LoVo (cell line): Measurements from ENCODE around the gene CDC42EP3.
A peak's percentile ranks its signal among the peaks of the same experiment; 100 is the strongest.

ENCODE experiments used
- DNase-seq: peaks from one replicate; pipeline ENCODE4 v3.0.0-alpha.2; 2016; ENCODE audit warnings: low spot score

CDC42EP3 gene

DNA sequence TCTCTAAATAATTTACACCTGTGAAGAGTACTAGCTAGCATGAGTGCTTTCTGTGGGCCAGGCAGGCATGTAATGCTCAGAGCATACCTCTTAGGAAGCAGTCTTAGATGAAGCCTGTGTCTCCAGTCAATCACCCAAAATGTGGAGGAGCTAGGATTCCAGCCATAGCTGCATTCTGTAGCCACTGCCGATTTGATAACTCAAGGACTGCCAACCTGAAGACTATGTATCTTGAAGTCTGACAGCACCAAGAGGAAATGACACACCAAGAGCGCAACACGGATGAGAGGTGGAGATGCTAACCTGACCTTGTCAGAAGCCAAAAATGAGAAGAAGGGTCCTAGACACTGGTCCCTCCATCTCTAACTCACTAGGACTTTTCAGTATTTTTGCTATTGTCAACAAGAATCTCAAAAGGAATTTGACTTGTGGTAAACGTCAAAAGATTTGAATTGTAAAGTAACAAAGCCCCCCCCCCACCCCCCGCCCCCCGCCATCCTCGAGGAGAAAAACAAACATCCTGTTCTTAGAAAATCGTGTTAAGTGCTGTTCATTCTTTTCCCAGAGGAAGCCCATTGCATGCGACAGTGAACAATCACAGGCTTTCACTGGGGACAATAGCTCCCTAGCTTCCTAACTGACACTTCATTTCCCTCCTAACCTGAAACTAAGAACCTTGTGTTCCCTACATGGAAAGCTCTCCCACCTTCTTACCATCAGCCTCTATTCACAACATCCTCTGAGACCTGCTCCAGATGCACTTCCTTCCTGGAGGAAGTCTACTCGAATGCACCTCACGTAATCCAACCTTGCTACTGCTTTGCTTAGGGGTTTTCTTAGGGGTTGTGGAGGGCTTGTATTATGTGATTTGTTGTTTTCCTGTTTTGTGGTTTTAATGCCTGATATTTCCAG, 14.7 kb downstream of the CDC42EP3 start:
- DNase-seq, result no peak

DNA sequence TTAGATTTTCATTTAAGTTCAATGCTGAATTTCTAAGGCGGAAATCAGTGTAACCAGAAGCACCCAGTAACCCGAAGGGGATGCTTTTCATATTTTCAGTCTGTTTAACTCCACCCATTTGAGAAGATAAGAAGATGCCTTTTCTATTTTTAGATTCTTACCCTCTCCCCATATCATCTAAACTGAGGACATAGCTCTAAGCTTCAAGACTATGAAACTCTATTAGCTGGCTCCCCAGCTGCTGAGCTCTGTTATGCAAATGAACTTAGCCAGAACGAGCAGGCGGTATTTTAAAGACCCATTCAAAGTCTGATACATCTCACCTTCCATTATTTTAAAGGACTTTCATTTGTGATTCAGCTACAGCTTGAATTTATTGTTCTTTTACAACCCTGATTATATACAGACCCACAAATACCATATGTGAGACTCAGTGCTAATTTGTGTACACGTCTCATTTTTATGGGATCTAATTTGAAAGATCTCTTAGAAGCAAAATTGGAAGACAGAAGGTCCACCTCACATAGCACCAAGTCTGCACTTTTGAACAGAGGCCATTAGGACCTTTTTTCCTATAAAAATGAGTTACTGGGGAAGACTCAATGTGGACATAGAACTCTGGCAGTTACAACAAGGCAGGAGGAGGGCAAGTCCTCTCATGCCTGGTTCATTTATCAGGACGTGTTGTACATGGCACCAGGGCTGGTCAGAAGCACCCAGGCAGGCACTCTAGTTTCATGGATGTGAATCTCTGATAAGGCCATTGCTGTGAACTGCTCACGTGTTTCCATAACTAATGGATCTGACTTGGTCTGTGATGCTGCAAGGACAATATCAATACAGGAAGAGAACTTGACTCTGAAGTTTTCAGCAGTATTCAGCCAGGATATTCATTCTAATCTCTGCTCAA, 16.3 kb downstream of the CDC42EP3 start:
- DNase-seq, result no peak

GRCh38 chr2:37654419-37654818, 17.0 kb downstream of the CDC42EP3 start:
- no peak for DNase-seq

- DNase-seq, result no peak
These were observed 17.6 kb downstream of the CDC42EP3 start for GRCh38 chr2:37653805-37654378.

DNA sequence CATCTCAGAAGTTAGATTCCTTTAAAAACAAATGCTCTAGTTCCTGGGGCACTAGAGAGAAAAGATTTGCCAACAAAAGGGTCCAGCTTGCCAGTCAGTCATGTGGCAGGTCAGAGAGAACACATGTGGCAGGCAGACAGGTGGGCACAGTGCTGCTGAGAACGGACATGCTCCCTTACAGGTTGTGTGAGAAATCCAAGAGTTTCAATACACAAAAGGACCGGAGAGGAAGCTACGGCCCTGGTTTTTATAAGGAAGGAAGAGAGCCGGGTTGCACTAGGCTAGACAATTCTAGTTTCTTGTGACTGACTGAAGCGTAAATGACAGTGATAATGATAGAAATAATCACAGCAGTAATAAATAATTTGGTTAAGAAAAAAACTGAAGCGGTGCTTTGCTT, 18.3 kb downstream of the CDC42EP3 start:
- DNase-seq, result no peak

DNA sequence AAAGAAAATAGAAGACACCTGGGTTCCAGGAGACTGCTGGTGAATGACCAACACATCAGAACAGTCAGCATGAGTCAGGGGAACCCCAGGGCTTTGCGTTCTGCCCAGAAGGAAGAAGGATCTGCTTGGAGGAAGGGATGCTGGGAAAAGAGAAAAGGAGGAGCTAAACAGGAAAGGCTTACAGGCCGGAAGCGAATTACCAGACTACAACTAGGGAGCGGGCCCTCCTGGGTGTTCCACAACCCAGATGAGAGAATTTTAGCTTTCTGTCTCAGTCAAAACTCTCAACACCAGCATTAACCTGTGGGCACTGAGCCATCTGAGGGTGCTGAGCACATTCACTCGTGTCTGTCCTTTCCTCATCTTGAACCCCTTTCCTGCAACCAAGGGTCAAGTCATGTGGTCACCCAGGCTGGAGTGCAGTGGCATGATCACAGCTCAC, 19.2 kb downstream of the CDC42EP3 start:
- DNase-seq, result peak; percentile 18

- no peak for DNase-seq
These were observed 20.8 kb downstream of the CDC42EP3 start for GRCh38 chr2:37650548-37651093.

GRCh38 chr2:37649518-37649917, 21.9 kb downstream of the CDC42EP3 start:
- DNase-seq, result no peak

DNA sequence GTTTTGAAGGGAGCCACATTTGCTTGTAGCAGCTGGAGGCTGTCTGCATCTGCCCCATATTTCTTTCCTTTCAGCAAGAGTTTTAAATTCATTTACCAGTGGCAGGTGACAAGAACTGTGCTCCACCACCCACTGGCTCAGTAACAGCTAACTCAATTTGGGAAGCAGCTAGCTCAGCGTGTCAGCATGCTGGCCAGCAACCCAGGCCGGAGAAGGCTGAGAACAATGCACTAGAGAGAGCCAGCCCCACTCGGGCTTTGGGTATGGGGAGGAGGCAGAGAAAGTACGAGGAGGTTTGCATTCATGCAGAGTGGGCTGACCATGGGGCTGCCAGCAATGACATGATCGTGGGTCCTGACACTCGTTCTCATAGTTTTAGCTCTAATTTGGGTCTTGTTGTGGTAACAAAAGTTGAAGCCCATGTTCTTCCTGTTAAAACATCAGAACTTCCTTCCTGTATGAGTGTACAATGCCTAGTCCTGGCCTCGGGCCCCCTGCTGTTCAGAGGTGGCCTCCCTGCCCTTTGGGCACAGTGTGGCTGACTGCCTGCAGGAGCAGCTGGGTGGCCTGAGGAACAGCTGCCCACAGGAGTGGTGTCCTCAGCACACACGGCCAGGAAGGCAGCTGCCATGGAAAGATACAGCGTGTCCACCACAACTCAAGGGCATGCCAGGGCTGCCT, 23.0 kb downstream of the CDC42EP3 start:
- no peak for DNase-seq

GRCh38 chr2:37647971-37648330, 23.5 kb downstream of the CDC42EP3 start:
- DNase-seq, result no peak

- no peak for DNase-seq
These were observed 25.6 kb downstream of the CDC42EP3 start for GRCh38 chr2:37645836-37646235.

GRCh38 chr2:37645362-37645761, 26.1 kb downstream of the CDC42EP3 start:
- no peak for DNase-seq

GRCh38 chr2:37644191-37644590, 27.3 kb downstream of the CDC42EP3 start:
- no peak for DNase-seq

- no peak for DNase-seq
These were observed 27.7 kb downstream of the CDC42EP3 start for GRCh38 chr2:37643730-37644078.

DNA sequence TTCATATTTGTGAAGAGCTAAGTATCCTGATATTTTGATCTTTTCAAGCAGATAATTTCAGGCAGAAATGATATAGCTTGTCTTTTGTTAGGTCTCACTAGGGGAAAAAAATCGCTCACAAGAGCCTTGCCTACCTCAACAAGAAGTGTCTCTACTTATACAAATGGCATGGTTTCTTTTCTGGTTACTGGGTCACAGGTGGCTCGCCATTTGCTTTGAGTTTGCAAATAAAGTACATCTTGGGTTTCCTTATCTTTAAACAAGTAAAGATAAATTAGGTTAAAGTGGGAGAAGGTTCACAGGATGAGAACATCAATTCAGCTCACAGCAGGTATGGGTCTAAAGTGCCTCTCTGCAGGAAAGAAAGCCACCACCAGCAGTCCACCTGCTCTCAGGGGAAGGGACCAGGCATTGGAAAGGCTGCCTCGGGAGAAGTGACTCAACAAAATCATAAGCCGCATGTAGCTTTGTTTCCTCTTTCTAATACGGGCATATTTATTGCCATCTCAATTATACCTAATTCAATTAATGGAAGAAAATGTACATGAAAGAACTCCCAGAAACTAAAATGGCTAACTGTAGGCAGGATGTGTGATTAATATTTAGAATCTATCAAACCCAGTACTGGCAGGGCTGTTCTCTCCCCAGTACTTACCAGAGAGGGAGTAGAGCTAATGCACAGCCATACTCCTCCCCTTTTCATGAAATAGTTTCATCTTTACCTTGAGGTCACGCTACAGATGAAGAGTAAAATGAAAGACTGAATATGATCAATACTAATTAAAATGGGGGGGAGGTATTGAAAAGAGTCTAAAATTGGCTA, 28.3 kb downstream of the CDC42EP3 start:
- no peak for DNase-seq

DNA sequence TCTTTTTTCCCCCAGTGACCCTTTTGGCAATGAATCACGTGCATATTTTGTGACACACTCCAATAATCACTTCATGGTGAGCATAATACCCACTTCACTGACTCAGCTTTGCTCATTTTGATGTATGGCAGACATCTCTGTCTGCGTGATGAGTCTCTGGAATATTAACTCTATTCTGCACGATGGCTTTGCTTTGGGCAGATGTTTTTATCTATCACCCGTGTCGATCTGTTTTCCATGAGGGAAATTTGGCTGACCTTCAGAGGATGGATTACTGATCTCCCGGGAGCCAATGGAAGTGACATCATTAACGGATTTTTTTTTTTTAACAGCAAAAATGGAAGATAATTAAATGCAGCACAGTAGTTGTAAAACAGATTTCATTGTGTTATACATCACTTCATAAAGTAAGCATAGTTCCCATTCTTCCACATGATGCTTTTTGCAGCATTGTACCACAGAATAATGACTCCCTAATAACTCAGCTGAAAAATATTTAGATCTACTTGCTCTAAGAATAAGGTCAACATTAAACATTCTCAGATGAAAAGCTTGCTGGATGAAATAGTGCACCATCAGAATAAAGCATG, 29.8 kb downstream of the CDC42EP3 start:
- DNase-seq, result no peak

DNA sequence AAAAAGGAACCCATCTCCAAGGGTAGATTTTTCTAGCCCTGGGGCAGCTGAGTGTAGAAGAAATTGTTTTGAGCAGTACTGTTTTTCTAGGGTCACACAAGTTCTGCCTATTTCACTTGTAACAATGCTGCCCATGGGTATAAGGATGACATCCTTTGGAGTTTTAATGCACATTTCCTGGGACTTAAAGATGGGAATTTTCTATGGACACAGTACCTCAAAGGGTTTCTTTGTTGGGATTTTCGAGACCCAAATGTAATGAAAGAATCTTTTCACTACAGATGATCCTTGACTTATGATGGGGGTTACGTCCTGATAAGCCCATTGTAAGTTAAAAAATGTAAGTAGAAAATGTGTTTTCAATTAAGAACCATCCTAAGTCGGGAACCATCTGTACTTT, 31.8 kb downstream of the CDC42EP3 start:
- no peak for DNase-seq

DNA sequence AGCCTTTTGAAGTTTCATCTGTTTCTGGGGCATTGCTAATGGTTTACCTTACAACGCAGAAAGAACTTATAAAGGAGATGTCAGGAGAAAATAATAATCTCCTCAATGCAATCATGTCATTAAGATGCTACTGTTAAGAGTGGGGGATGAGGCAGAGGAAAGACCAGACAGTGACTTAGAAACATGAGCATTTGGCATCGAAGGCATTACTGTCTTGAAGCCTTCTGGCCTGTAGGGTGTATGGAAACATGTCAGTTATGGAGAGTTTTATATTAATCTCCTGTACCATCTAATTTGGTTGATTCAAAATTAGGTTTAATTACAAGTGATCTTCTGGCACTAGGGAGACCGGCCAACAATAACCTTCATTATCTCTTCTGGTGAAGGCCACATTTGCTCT, 32.5 kb downstream of the CDC42EP3 start:
- no peak for DNase-seq

DNA sequence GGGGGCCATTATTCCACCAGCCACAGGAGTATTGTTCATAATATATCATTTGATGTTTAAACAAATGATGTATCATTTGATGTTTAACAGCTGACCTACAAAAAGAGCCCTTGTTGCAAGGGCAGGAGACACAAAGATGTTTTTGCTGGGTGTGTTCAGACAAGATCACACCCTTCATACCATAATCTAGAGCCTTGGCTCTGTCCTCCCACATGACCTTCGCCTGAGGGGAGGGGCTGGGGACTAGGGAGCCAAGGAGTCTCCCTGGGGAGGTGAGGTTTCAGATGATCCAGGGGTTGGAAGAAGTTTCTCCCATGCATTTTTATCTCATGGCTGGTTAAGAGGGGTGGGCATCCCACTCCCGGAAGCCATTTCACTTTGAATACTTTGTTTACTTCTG, 33.5 kb downstream of the CDC42EP3 start:
- DNase-seq, result no peak

- DNase-seq, result no peak
These were observed 34.1 kb downstream of the CDC42EP3 start for GRCh38 chr2:37637190-37637860.
